ENCODE data around the gene SNRPD3.

GRCh38 chr22:24571266-24571665 is 15.5 kb downstream of the SNRPD3 start:
- TF ChIP-seq CTCF (conservative IDR thresholded peaks at IDR 0.05; ENCODE audit: low read depth, low read length): no peak
- no peak for TF ChIP-seq EZH2 (IDR thresholded peaks at IDR 0.05; ENCODE audit: low read length, unreplicated experiment)

All from PC-3 (cell line).